Measurements from ENCODE around the gene CDS2.

DNA sequence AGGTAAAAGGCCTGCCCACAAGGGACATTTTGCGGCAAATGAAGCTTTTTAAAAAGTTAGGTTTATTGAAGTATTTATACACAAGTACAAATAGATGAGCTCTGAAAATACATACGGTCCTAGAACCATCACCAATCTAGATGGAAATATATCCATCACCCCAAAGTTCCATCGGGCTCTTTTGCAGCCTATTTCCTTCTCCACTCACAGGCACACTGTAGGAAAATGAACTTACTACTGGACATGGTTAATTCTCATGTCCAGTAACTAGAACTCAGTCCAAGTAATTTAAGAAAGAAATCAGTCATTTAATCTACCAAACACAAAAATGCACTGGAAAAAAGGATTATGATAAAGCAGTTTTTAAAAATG is 13.2 kb upstream of the CDS2 start:
- TF ChIP-seq, protein P1, sequence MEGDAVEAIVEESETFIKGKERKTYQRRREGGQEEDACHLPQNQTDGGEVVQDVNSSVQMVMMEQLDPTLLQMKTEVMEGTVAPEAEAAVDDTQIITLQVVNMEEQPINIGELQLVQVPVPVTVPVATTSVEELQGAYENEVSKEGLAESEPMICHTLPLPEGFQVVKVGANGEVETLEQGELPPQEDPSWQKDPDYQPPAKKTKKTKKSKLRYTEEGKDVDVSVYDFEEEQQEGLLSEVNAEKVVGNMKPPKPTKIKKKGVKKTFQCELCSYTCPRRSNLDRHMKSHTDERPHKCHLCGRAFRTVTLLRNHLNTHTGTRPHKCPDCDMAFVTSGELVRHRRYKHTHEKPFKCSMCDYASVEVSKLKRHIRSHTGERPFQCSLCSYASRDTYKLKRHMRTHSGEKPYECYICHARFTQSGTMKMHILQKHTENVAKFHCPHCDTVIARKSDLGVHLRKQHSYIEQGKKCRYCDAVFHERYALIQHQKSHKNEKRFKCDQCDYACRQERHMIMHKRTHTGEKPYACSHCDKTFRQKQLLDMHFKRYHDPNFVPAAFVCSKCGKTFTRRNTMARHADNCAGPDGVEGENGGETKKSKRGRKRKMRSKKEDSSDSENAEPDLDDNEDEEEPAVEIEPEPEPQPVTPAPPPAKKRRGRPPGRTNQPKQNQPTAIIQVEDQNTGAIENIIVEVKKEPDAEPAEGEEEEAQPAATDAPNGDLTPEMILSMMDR (IDR thresholded peaks at IDR 0.05), result no peak
- TF ChIP-seq POLR2A (IDR thresholded peaks at IDR 0.05) (no peak), EP300 (IDR thresholded peaks at IDR 0.05) (no peak)

Measured in ovary (tissue), 3 donors.